CD4-positive, alpha-beta T cell treated with Interleukin-12 subunit alpha and Interleukin-12 subunit beta, for 1 hour (primary cell): ENCODE measurements around the gene ANKRD13D.

Experiments used
- DNase-seq: peaks from one replicate; pipeline ENCODE4 v3.0.0-alpha.2; 2020

ANKRD13D gene

GRCh38 chr11:67262731-67263675, 26.1 kb upstream of the ANKRD13D start:
- peak; percentile 79 for DNase-seq

GRCh38 chr11:67264260-67264659, 24.8 kb upstream of the ANKRD13D start:
- DNase-seq: no peak

- DNase-seq: no peak
Observed at GRCh38 chr11:67264877-67265632, 24.0 kb upstream of the ANKRD13D start.

- DNase-seq: peak; percentile 84
Observed at GRCh38 chr11:67265633-67266448, 23.3 kb upstream of the ANKRD13D start.

GRCh38 chr11:67266449-67267187, 22.5 kb upstream of the ANKRD13D start, which contains the start of gene GRK2:
GRK2 (plus strand) TSS chr11:67266473; CDS start chr11:67266700, 227 bp downstream.
- peak; percentile 56 for DNase-seq

GRCh38 chr11:67267188-67268080, 21.7 kb upstream of the ANKRD13D start:
- no peak for DNase-seq

GRCh38 chr11:67268081-67268961, 20.8 kb upstream of the ANKRD13D start:
- peak; percentile 70 for DNase-seq

- DNase-seq: no peak
Observed at GRCh38 chr11:67268962-67269268, 20.2 kb upstream of the ANKRD13D start.

GRCh38 chr11:67269401-67270255, 19.5 kb upstream of the ANKRD13D start:
- no peak for DNase-seq

- no peak for DNase-seq
Observed at GRCh38 chr11:67270256-67271204, 18.6 kb upstream of the ANKRD13D start.

GRCh38 chr11:67271205-67271540, 17.9 kb upstream of the ANKRD13D start:
- DNase-seq: no peak

GRCh38 chr11:67271541-67272284, 17.4 kb upstream of the ANKRD13D start:
- DNase-seq: peak; percentile 66

- DNase-seq: no peak
Observed at GRCh38 chr11:67272327-67273259, 16.5 kb upstream of the ANKRD13D start.

GRCh38 chr11:67273260-67273990, 15.7 kb upstream of the ANKRD13D start:
- DNase-seq: no peak
